Ishikawa (cell line): ENCODE measurements around the gene ZMYND19.

Experiments
- CEBPB ChIP-seq: IDR thresholded peaks from 2 replicates; pipeline ENCODE4 v1.6.1; 2012
- CREB1 ChIP-seq: IDR thresholded peaks from 2 replicates; pipeline ENCODE4 v1.6.1; 2012; ENCODE audit warnings: low read depth
- EGR1 ChIP-seq: IDR thresholded peaks from 2 replicates; pipeline ENCODE4 v1.6.1; 2012
- EP300 ChIP-seq: IDR thresholded peaks from 2 replicates; pipeline ENCODE4 v1.6.1; 2012; ENCODE audit warnings: borderline replicate concordance
- FOXM1 ChIP-seq: IDR thresholded peaks from 2 replicates; pipeline ENCODE4 v1.6.1; 2012; ENCODE audit warnings: low read depth, borderline replicate concordance
- MAX ChIP-seq: IDR thresholded peaks from 2 replicates; pipeline ENCODE4 v1.6.1; 2012
- NFIC ChIP-seq: IDR thresholded peaks from 2 replicates; pipeline ENCODE4 v1.6.1; 2012
- RAD21 ChIP-seq: IDR thresholded peaks from 2 replicates; pipeline ENCODE4 v1.6.1; 2012; ENCODE audit warnings: low read depth
- REST ChIP-seq: IDR thresholded peaks from 2 replicates; pipeline ENCODE4 v1.6.1; 2012; ENCODE audit warnings: low read depth, mild to moderate bottlenecking
- TAF1 ChIP-seq: IDR thresholded peaks from 2 replicates; pipeline ENCODE4 v1.6.1; 2012; ENCODE audit warnings: low read depth, mild to moderate bottlenecking
- TCF12 ChIP-seq: IDR thresholded peaks from 2 replicates; pipeline ENCODE4 v1.6.1; 2012; ENCODE audit warnings: low read depth
- TEAD4 ChIP-seq: IDR thresholded peaks from 2 replicates; pipeline ENCODE4 v1.6.1; 2012
- USF1 ChIP-seq: IDR thresholded peaks from 2 replicates; pipeline ENCODE4 v1.6.1; 2012
- YY1 ChIP-seq: IDR thresholded peaks from 2 replicates; pipeline ENCODE4 v1.6.1; 2012; ENCODE audit warnings: low read depth
- ZBTB7A ChIP-seq: IDR thresholded peaks from 2 replicates; pipeline ENCODE4 v1.6.1; 2012; ENCODE audit warnings: low read depth

ZMYND19 gene

DNA sequence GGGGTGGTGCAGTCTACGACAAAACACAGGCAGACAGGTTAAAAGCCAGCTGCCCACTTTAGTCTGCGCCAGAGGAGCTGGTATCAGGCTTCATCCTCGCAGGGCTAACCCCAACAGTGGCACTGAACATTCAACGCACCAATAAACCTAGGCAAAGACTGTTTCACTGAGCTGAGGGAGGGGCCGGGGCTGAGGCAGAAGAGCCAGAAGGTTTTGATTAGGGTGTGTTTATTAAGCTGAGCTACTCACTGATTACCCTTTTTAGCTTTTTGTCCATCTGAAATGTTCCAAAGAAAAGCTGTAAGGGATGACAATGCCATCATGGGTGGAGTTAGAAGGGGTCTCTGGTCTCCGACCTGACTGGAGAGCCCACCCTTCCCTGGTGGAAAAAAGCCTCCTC lies 1.4 kb downstream of the ZMYND19 start:
- TF ChIP-seq ZBTB7A (no peak), TAF1 (no peak), FOXM1 (no peak), EP300 (no peak), MAX (no peak), CEBPB (no peak), RAD21 (no peak), TCF12 (no peak), YY1 (no peak), NFIC (no peak), USF1 (no peak), REST (no peak), EGR1 (no peak), CREB1 (no peak), TEAD4 (no peak)

DNA sequence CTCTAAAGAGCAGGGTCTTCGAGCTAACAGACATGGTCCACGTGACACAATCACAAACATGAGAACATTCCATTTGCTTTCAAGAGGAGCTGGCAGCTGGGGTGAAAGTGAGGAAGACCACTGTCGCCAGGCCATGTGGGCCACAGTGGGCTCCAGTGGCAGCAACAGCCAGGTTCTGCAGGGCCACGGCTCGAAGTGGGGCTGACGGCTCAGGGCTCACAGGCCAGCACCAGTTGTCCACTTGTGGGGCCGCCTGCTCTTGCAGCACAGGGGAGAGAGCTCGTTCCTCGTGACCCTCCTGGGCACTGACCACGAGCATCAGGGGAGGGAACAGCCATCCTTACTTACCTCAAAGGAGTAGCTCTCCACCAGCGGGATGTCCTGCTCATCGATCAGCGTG lies 2.0 kb downstream of the ZMYND19 start:
- TF ChIP-seq CEBPB = no peak
- no peak for TF ChIP-seq NFIC
- TF ChIP-seq EGR1 = no peak
- TF ChIP-seq EP300 = no peak
- no peak for TF ChIP-seq TCF12
- TF ChIP-seq RAD21 = no peak
- TF ChIP-seq TEAD4 = no peak
- no peak for TF ChIP-seq YY1
- no peak for TF ChIP-seq REST
- no peak for TF ChIP-seq TAF1

DNA sequence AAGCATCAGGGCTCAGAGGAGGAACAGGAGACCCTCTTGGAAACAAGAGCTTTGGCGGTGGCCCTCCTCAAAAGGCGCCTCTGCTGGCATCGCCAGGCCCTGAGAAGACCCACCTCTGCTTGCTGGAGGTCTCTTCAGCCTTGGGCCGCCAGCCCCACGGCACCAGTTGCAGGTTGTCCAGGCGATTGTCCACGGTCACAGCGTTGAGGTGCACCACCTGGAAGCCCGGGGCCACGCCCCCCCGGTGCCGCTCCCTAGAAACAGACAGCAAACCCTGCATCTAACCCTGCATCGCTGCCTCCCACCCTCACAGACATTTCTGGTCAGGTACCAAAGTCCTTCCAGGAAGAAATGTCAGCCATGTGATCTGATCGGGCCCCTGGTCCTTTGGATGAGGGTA lies 3.5 kb downstream of the ZMYND19 start:
- TF ChIP-seq USF1 = no peak
- TF ChIP-seq CREB1 = no peak
- no peak for TF ChIP-seq TEAD4
- no peak for TF ChIP-seq REST
- no peak for TF ChIP-seq EP300
- TF ChIP-seq FOXM1 = no peak
- TF ChIP-seq RAD21 = no peak
- no peak for TF ChIP-seq MAX
- TF ChIP-seq NFIC = no peak
- no peak for TF ChIP-seq YY1
- no peak for TF ChIP-seq ZBTB7A
- no peak for TF ChIP-seq EGR1
- TF ChIP-seq CEBPB = no peak
- no peak for TF ChIP-seq TCF12
- TF ChIP-seq TAF1 = no peak

GRCh38 chr9:137583957-137584356 lies 6.4 kb downstream of the ZMYND19 start:
- no peak for TF ChIP-seq ZBTB7A
- no peak for TF ChIP-seq TAF1
- TF ChIP-seq RAD21 = no peak
- TF ChIP-seq REST = no peak
- no peak for TF ChIP-seq YY1
- TF ChIP-seq CEBPB = no peak
- no peak for TF ChIP-seq EP300
- TF ChIP-seq EGR1 = no peak
